IMR-90 (cell line): ENCODE measurements around the gene CLCC1. TPM values are rescaled to one million over a fixed set of nuclear protein-coding genes. Genes with fewer than 3 reads are reported as not detected.

Experiments
- ATAC-seq: fragments of 200-7000 bp; cut with Tn5 transposase; 2 replicates; pipeline ENCODE4 v1.9.1; 2020; ENCODE audit warnings: low read depth, mild to moderate bottlenecking, moderate library complexity
- BruUV-seq: library from RNA; stranded (reverse); fragments of 400-500 nt; replicated peaks from 2 replicates; lab custom pipeline; 2021; lab: Mats Ljungman, UMichigan
- CTCF ChIA-PET: fragments of 300-600 bp; formaldehyde crosslinking; extraction: SDS; loops from one replicate; lab custom pipeline; 2021; ENCODE audit warnings: antibody characterized with exemption; lab: Yijun Ruan, JAX
- POLR2A ChIA-PET: fragments of 300-600 bp; sonication (Branson Sonifier 250); formaldehyde crosslinking; loops from one replicate; lab custom pipeline; 2022; ENCODE audit warnings: antibody characterized with exemption; ENCODE audit not compliant: unreplicated experiment; lab: Charles Lee
- DNase-seq: peaks from one replicate; pipeline ENCODE4 v3.0.0; 2013
- H2AFZ ChIP-seq: replicated peaks from 2 replicates; pipeline ENCODE3; 2013; ENCODE audit warnings: low read length, mild to moderate bottlenecking; ENCODE audit not compliant: poor library complexity
- H2AK5ac ChIP-seq: 2 replicates; pipeline ENCODE4 v1.6.1; 2013; ENCODE audit warnings: low read depth, low read length, inconsistent platforms
- H2AK9ac ChIP-seq: replicated peaks from 2 replicates; pipeline ENCODE3; 2013; ENCODE audit warnings: mild to moderate bottlenecking, low read depth, low read length, moderate library complexity; ENCODE audit not compliant: poor library complexity
- H2BK120ac ChIP-seq: 2 replicates; pipeline ENCODE4 v1.6.1; 2013; ENCODE audit warnings: low read depth, low read length, inconsistent platforms
- H2BK15ac ChIP-seq: 3 replicates; pipeline ENCODE4 v1.6.1; 2013; ENCODE audit warnings: low read depth, low read length, inconsistent platforms
- H2BK20ac ChIP-seq: 2 replicates; pipeline ENCODE4 v1.6.1; 2013; ENCODE audit warnings: low read depth, mild to moderate bottlenecking, inconsistent platforms, low read length, moderate library complexity
- H2BK5ac ChIP-seq: 2 replicates; pipeline ENCODE4 v1.6.1; 2013; ENCODE audit warnings: mild to moderate bottlenecking, low read depth, low read length, inconsistent platforms; ENCODE audit not compliant: poor library complexity, severe bottlenecking
- H3K14ac ChIP-seq: replicated peaks from 2 replicates; pipeline ENCODE4 v1.6.1; 2013; ENCODE audit warnings: low read depth, low read length, inconsistent platforms
- H3K18ac ChIP-seq: 2 replicates; pipeline ENCODE4 v1.6.1; 2013; ENCODE audit warnings: low read depth, low read length, control low read depth
- H3K23ac ChIP-seq: 2 replicates; pipeline ENCODE4 v1.6.1; 2013; ENCODE audit warnings: low read depth, low read length, inconsistent platforms
- H3K27ac ChIP-seq: 2 replicates; pipeline ENCODE4 v1.5.1; 2013; ENCODE audit warnings: mild to moderate bottlenecking, control low read depth, low read length; ENCODE audit not compliant: insufficient read depth
- H3K27me3 ChIP-seq: 2 replicates; pipeline ENCODE4 v1.6.1; 2013; ENCODE audit warnings: low read length; ENCODE audit not compliant: control insufficient read depth, insufficient read depth
- H3K36me3 ChIP-seq: 2 replicates; pipeline ENCODE4 v1.6.1; 2013; ENCODE audit warnings: low read length, mixed read lengths; ENCODE audit not compliant: control insufficient read depth, insufficient read depth
- H3K4ac ChIP-seq: 2 replicates; pipeline ENCODE4 v1.6.1; 2013; ENCODE audit warnings: low read depth, low read length, inconsistent platforms
- H3K4me1 ChIP-seq: 2 replicates; pipeline ENCODE4 v1.6.1; 2013; ENCODE audit warnings: low read length, mixed read lengths; ENCODE audit not compliant: control insufficient read depth, insufficient read depth
- H3K4me2 ChIP-seq: 2 replicates; pipeline ENCODE4 v1.6.1; 2013; ENCODE audit warnings: low read depth, mild to moderate bottlenecking, control low read depth, low read length, moderate library complexity
- H3K4me3 ChIP-seq: 2 replicates; pipeline ENCODE4 v1.5.1; 2013; ENCODE audit warnings: low read depth, mild to moderate bottlenecking, control low read depth, low read length, moderate library complexity; ENCODE audit not compliant: insufficient read depth
- H3K56ac ChIP-seq: 2 replicates; pipeline ENCODE4 v1.6.1; 2013; ENCODE audit warnings: low read length, inconsistent platforms; ENCODE audit not compliant: insufficient read depth; ENCODE audit errors: extremely low read depth
- H3K79me1 ChIP-seq, 2 experiments: 2 replicates each; pipeline ENCODE4 v1.6.1; 2013; ENCODE audit warnings: low read length in 2 of 2, inconsistent platforms in 1 of 2, low read depth in 1 of 2
- H3K9ac ChIP-seq: 2 replicates; pipeline ENCODE4 v1.6.1; 2013; ENCODE audit warnings: low read depth, low read length, control low read depth
- H3K9me1 ChIP-seq: 2 replicates; pipeline ENCODE4 v1.6.1; 2013; ENCODE audit warnings: low read length, inconsistent platforms; ENCODE audit not compliant: insufficient read depth
- H3K9me3 ChIP-seq: 2 replicates; pipeline ENCODE4 v1.6.1; 2013; ENCODE audit warnings: low read length; ENCODE audit not compliant: control insufficient read depth, insufficient read depth
- H4K20me1 ChIP-seq: 2 replicates; pipeline ENCODE4 v1.6.1; 2013; ENCODE audit warnings: low read length, inconsistent platforms; ENCODE audit not compliant: insufficient read depth
- H4K5ac ChIP-seq: 2 replicates; pipeline ENCODE4 v1.6.1; 2013; ENCODE audit warnings: mild to moderate bottlenecking, low read depth, low read length, control low read depth
- H4K8ac ChIP-seq, 2 experiments: 2 replicates each; pipeline ENCODE4 v1.6.1; 2013; ENCODE audit warnings: low read depth in 2 of 2, low read length in 2 of 2, control low read depth in 1 of 2, inconsistent platforms in 1 of 2
- H4K91ac ChIP-seq: 2 replicates; pipeline ENCODE4 v1.6.1; 2013; ENCODE audit warnings: low read depth, low read length, inconsistent platforms; ENCODE audit not compliant: insufficient read depth
- CHD1 ChIP-seq: IDR thresholded peaks from 2 replicates; pipeline ENCODE4 v1.6.1; 2012; ENCODE audit warnings: low read depth, low read length, improper control_type of control experiment
- USF2 ChIP-seq: fragments of 150-350 bp; IDR thresholded peaks from 2 replicates; pipeline ENCODE4 v1.6.1; 2017; ENCODE audit warnings: mild to moderate bottlenecking, antibody characterized with exemption, low read length, low read depth
- WGBS, 2 experiments: methylation state at CpG; one replicate each; pipeline versions ENCODE4 v1.1.5 to v1.1.7; 2013; ENCODE audit warnings: missing lambda C conversion rate in 2 of 2; ENCODE audit not compliant: insufficient read length in 1 of 2; ENCODE audit errors: extremely low coverage in 2 of 2; 5-methylcytosine and 5-hydroxymethylcytosine counted together
- dilution Hi-C: fragments of 300-500 bp; cut with HindIII; formaldehyde crosslinking; loops from one replicate; pipeline ENCODE4 v1.14.3; 2018; ENCODE audit warnings: low sequenced_read_pairs; ENCODE audit not compliant: unreplicated experiment
- in situ Hi-C: fragments of 300-500 bp; cut with MboI; formaldehyde crosslinking; loops from 3 replicates; pipeline ENCODE4 v1.14.3; 2019; ENCODE audit warnings: low sequenced_read_pairs, inconsistent platforms, mixed read lengths
- intact Hi-C: fragments of 100-400 bp; cut with micrococcal nuclease; formaldehyde crosslinking; loops from 2 replicates; pipeline ENCODE4 v1.10.0; 2022
- polyA plus RNA-seq, 3 experiments: library from polyadenylated mRNA; depleted of rRNA; stranded (reverse); fragments of >200 nt; gene quantifications; 2 replicates each; pipeline ENCODE4 v1.2.3, GENCODE V29; 2012; ENCODE audit warnings: low replicate concordance in 1 of 3
- total RNA-seq: library from RNA; depleted of rRNA; stranded (reverse); fragments of >200 nt; gene quantifications from 2 replicates; pipeline ENCODE4 v1.2.3, GENCODE V29; 2012

The CLCC1 gene
- total and polyA plus RNA-seq, 2 of the 4 experiments (the other 2 are of a cell fraction) = 19.3 to 29.6 TPM

- H3K4me1 ChIP-seq = no peaks in the 10 kb centered on the region
- no peak overlapping the region for H3K4me2 ChIP-seq
- H3K27me3 ChIP-seq = no peaks in the 10 kb centered on the region
- TF ChIP-seq USF2 (no peak), CHD1 (no peak)
- H4K20me1 ChIP-seq = no peaks in the 10 kb centered on the region
- H3K4ac ChIP-seq = no peak overlapping the region
- intact Hi-C loops = no loop called here
- BruUV-seq = no TSS peak
- ChIA-PET POLR2A (no interaction called here), CTCF (interaction anchor here (0.6 kb wide), 2 partner anchors 46 to 93 kb away, joined by 3 to 8 read pairs; no protein-coding TSS in a partner anchor)
- H2AFZ ChIP-seq = no peak overlapping the region
- H3K4me3 ChIP-seq = no peak overlapping the region
- H2BK20ac ChIP-seq = no peak overlapping the region
- peaks cover 6% of the 10 kb centered on the region in 2 experiments; a peak in 3 of 4 replicates for H3K79me1 ChIP-seq
- no peak overlapping the region for H2AK9ac ChIP-seq
- no peak overlapping the region for H3K18ac ChIP-seq
- DNase-seq (no peak), ATAC-seq (no peak)
- no peak overlapping the region for H4K91ac ChIP-seq
- no peak overlapping the region for H4K5ac ChIP-seq
- H3K56ac ChIP-seq = no peak overlapping the region
- H3K9ac ChIP-seq = no peak overlapping the region
- H3K23ac ChIP-seq = no peak overlapping the region
- H3K14ac ChIP-seq = no peak overlapping the region
- no peak overlapping the region for H2BK15ac ChIP-seq
- no peak overlapping the region for H4K8ac ChIP-seq
- H3K9me1 ChIP-seq = 0 out of 2 replicates have a peak, but pooled peaks cover 2% of the 10 kb centered on the region
- no peak overlapping the region for H2BK5ac ChIP-seq
- 100% methylated on average over 2 of the region's 4 CpGs; no CpG with 5 or more reads in 1 of the 2 experiments for WGBS, 2 experiments
- H2BK120ac ChIP-seq = no peak overlapping the region
- no peaks in the 10 kb centered on the region for H3K9me3 ChIP-seq
- dilution Hi-C loops = no loop called here
- peaks cover 23% of the 10 kb centered on the region for H3K36me3 ChIP-seq
- no peak overlapping the region for H2AK5ac ChIP-seq
- no peak overlapping the region for H3K27ac ChIP-seq
- in situ Hi-C loops = no loop called here
Measured at GRCh38 chr1:108983114-108983513, 19.8 kb upstream of the CLCC1 start.
